Measurements from ENCODE around the gene BANF2.

Gene BANF2

GRCh38 chr20:17712708-17713107 is 12.9 kb downstream of the BANF2 start:
- DNase-seq (ENCODE audit: low read depth), result no peak
- TF ChIP-seq CTCF (IDR thresholded peaks at IDR 0.05; ENCODE audit: low read depth, low read length) (no peak), MAX (IDR thresholded peaks at IDR 0.05; ENCODE audit: low read depth, low read length) (no peak), MYC (IDR thresholded peaks at IDR 0.05; ENCODE audit: low read depth, low read length) (no peak), POLR2A (IDR thresholded peaks at IDR 0.05; ENCODE audit: extremely low read depth, insufficient read length) (no peak)
- H3K4me3 ChIP-seq (ENCODE audit: low read depth, low read length), result no peak overlapping the region

GRCh38 chr20:17714597-17714996 is 14.8 kb downstream of the BANF2 start:
- TF ChIP-seq MAX (IDR thresholded peaks at IDR 0.05; ENCODE audit: low read depth, low read length) (no peak), MYC (IDR thresholded peaks at IDR 0.05; ENCODE audit: low read depth, low read length) (no peak), POLR2A (IDR thresholded peaks at IDR 0.05; ENCODE audit: extremely low read depth, insufficient read length) (no peak)
- no peak for DNase-seq (ENCODE audit: low read depth)
- H3K4me3 ChIP-seq (ENCODE audit: low read depth, low read length), result no peak overlapping the region

GRCh38 chr20:17715075-17715474 is 15.3 kb downstream of the BANF2 start:
- DNase-seq (ENCODE audit: low read depth), result no peak
- H3K4me3 ChIP-seq (ENCODE audit: low read depth, low read length), result no peak overlapping the region
- TF ChIP-seq MYC (IDR thresholded peaks at IDR 0.05; ENCODE audit: low read depth, low read length), result no peak

- no peak for DNase-seq (ENCODE audit: low read depth)
- no peak overlapping the region for H3K4me3 ChIP-seq (ENCODE audit: low read depth, low read length)
- TF ChIP-seq CTCF (IDR thresholded peaks at IDR 0.05; ENCODE audit: low read depth, low read length) (no peak), POLR2A (IDR thresholded peaks at IDR 0.05; ENCODE audit: extremely low read depth, insufficient read length) (no peak), MYC (IDR thresholded peaks at IDR 0.05; ENCODE audit: low read depth, low read length) (no peak), MAX (IDR thresholded peaks at IDR 0.05; ENCODE audit: low read depth, low read length) (no peak)
Observed at GRCh38 chr20:17716331-17716730, 16.6 kb downstream of the BANF2 start.

GRCh38 chr20:17720755-17721154 is 21.0 kb downstream of the BANF2 start:
- TF ChIP-seq MAX (IDR thresholded peaks at IDR 0.05; ENCODE audit: low read depth, low read length) (no peak), MYC (IDR thresholded peaks at IDR 0.05; ENCODE audit: low read depth, low read length) (no peak), POLR2A (IDR thresholded peaks at IDR 0.05; ENCODE audit: extremely low read depth, insufficient read length) (no peak), CTCF (IDR thresholded peaks at IDR 0.05; ENCODE audit: low read depth, low read length) (no peak)
- DNase-seq (ENCODE audit: low read depth), result no peak
- no peak overlapping the region for H3K4me3 ChIP-seq (ENCODE audit: low read depth, low read length)

- no peak for DNase-seq (ENCODE audit: low read depth)
- TF ChIP-seq MYC (IDR thresholded peaks at IDR 0.05; ENCODE audit: low read depth, low read length) (no peak), POLR2A (IDR thresholded peaks at IDR 0.05; ENCODE audit: extremely low read depth, insufficient read length) (no peak), CTCF (IDR thresholded peaks at IDR 0.05; ENCODE audit: low read depth, low read length) (no peak), MAX (IDR thresholded peaks at IDR 0.05; ENCODE audit: low read depth, low read length) (no peak)
- no peak overlapping the region for H3K4me3 ChIP-seq (ENCODE audit: low read depth, low read length)
Observed at GRCh38 chr20:17721802-17722486, 22.2 kb downstream of the BANF2 start.
